ENCODE results near the gene SLC45A1. TPM values are rescaled to one million over a fixed set of nuclear protein-coding genes. Genes with fewer than 3 reads are reported as not detected.

SLC45A1 gene
- total and polyA plus RNA-seq, 2 of the 4 experiments (the other 2 are of a cell fraction), result 0.72 to 3.9 TPM

- Histone ChIP-seq H4K5ac (ENCODE audit: low read depth, low read length) (no peak overlapping the region), H2AK5ac (ENCODE audit: low read depth, low read length) (peak overlapping the region; percentile 90), H3K56ac (ENCODE audit: extremely low read depth, insufficient read depth, low read length) (no peak overlapping the region), H2BK120ac (ENCODE audit: low read depth, low read length) (peak overlapping the region; percentile 19), H4K20me1 (ENCODE audit: insufficient read depth, low read length) (no peaks in the 10 kb centered on the region), H3K4me3 (ENCODE audit: insufficient read depth, low read depth, low read length) (no peak overlapping the region), H3K9ac (ENCODE audit: low read depth, low read length) (no peak overlapping the region), H3K23ac (ENCODE audit: low read depth, low read length) (no peak overlapping the region), H3K4ac (ENCODE audit: low read depth, low read length) (peak overlapping the region; percentile 49), H3K14ac (replicated peaks; ENCODE audit: low read depth, low read length) (no peak overlapping the region), H4K91ac (ENCODE audit: insufficient read depth, low read depth, low read length) (no peak overlapping the region), H2BK20ac (ENCODE audit: low read depth, low read length) (peak overlapping the region; percentile 30; the same call in 1 of the 2 replicates), H3K36me3 (ENCODE audit: control insufficient read depth, insufficient read depth, low read length) (peaks cover 3% of the 10 kb centered on the region), H3K9me1 (ENCODE audit: insufficient read depth, low read length) (peaks cover 15% of the 10 kb centered on the region), H2AFZ (replicated peaks; ENCODE audit: low read length, poor library complexity) (no peak overlapping the region), H3K18ac (ENCODE audit: low read depth, low read length) (no peak overlapping the region), H3K4me2 (ENCODE audit: low read depth, low read length) (no peak overlapping the region), H2AK9ac (replicated peaks; ENCODE audit: low read depth, low read length, poor library complexity) (no peak overlapping the region), H2BK5ac (ENCODE audit: low read depth, low read length, poor library complexity, severe bottlenecking) (no peak overlapping the region), H4K8ac (ENCODE audit: low read depth in 2 of 2, low read length in 2 of 2) (no peak overlapping the region; a peak in 1 of 4 replicates), H3K27me3 (ENCODE audit: control insufficient read depth, insufficient read depth, low read length) (no peaks in the 10 kb centered on the region), H3K27ac (ENCODE audit: insufficient read depth, low read length) (no peak overlapping the region), H3K4me1 (ENCODE audit: control insufficient read depth, insufficient read depth, low read length) (peaks cover 23% of the 10 kb centered on the region), H3K9me3 (ENCODE audit: control insufficient read depth, insufficient read depth, low read length) (no peaks in the 10 kb centered on the region), H3K79me1 (ENCODE audit: low read depth in 1 of 2, low read length in 2 of 2) (peaks cover 0 to 12% of the 10 kb centered on the region in 2 experiments; a peak in 1 of 4 replicates), H2BK15ac (ENCODE audit: low read depth, low read length) (no peak overlapping the region)
- ChIA-PET CTCF (interaction anchor here (0.9 kb wide), 1 partner anchor 333 kb away, joined by 3 read pairs; no protein-coding TSS in a partner anchor), POLR2A (ENCODE audit: unreplicated experiment) (interaction anchor here (0.6 kb wide), 1 partner anchor 1240 kb away, joined by 5 read pairs; no protein-coding TSS in a partner anchor)
- DNase-seq (no peak), ATAC-seq (ENCODE audit: low read depth) (no peak)
- dilution Hi-C loops (cut with HindIII; ENCODE audit: low sequenced_read_pairs, unreplicated experiment) (no loop called here), intact Hi-C loops (cut with micrococcal nuclease) (no loop called here), in situ Hi-C loops (cut with MboI; ENCODE audit: low sequenced_read_pairs) (no loop called here)
- TF ChIP-seq MAFK (IDR thresholded peaks at IDR 0.05; ENCODE audit: low read depth, low read length) (no peak), RCOR1 (IDR thresholded peaks at IDR 0.05; ENCODE audit: insufficient replicate concordance, low read length) (no peak), BHLHE40 (IDR thresholded peaks at IDR 0.05; ENCODE audit: low read depth, low read length) (no peak), ELK1 (IDR thresholded peaks at IDR 0.05; ENCODE audit: borderline replicate concordance, low read depth, low read length) (no peak), CEBPB (IDR thresholded peaks at IDR 0.05; ENCODE audit: low read depth, low read length) (no peak), SMC3 (IDR thresholded peaks at IDR 0.05; ENCODE audit: low read depth, low read length) (no peak), MAZ (IDR thresholded peaks at IDR 0.05; ENCODE audit: borderline replicate concordance, low read depth, low read length) (no peak), FOS (IDR thresholded peaks at IDR 0.05; ENCODE audit: low read depth, low read length) (no peak), POLR2A (IDR thresholded peaks at IDR 0.05; ENCODE audit: low read depth, low read length) (no peak), CHD1 (IDR thresholded peaks at IDR 0.05; ENCODE audit: low read depth, low read length) (no peak)
- TF ChIP-seq, protein P1, sequence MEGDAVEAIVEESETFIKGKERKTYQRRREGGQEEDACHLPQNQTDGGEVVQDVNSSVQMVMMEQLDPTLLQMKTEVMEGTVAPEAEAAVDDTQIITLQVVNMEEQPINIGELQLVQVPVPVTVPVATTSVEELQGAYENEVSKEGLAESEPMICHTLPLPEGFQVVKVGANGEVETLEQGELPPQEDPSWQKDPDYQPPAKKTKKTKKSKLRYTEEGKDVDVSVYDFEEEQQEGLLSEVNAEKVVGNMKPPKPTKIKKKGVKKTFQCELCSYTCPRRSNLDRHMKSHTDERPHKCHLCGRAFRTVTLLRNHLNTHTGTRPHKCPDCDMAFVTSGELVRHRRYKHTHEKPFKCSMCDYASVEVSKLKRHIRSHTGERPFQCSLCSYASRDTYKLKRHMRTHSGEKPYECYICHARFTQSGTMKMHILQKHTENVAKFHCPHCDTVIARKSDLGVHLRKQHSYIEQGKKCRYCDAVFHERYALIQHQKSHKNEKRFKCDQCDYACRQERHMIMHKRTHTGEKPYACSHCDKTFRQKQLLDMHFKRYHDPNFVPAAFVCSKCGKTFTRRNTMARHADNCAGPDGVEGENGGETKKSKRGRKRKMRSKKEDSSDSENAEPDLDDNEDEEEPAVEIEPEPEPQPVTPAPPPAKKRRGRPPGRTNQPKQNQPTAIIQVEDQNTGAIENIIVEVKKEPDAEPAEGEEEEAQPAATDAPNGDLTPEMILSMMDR (conservative IDR thresholded peaks at IDR 0.05; ENCODE audit: low read depth, low read length), result no peak
- 93% methylated on average over 11 of the region's 15 CpGs; no CpG with 5 or more reads in 1 of the 2 experiments for WGBS, 2 experiments (ENCODE audit: extremely low coverage in 2 of 2, insufficient read length in 1 of 2)
- no TSS peak for BruUV-seq (replicated peaks)
Measured at GRCh38 chr1:8347635-8348034, 29.7 kb downstream of the SLC45A1 start.

All from IMR-90 (cell line).